ENCODE data around the gene SHF. TPM values are rescaled to one million over a fixed set of nuclear protein-coding genes. Genes with fewer than 3 reads are reported as not detected.

SHF gene
- total RNA-seq, 2 donors from 2014 or later: 4.7 to 12.0 TPM

DNA sequence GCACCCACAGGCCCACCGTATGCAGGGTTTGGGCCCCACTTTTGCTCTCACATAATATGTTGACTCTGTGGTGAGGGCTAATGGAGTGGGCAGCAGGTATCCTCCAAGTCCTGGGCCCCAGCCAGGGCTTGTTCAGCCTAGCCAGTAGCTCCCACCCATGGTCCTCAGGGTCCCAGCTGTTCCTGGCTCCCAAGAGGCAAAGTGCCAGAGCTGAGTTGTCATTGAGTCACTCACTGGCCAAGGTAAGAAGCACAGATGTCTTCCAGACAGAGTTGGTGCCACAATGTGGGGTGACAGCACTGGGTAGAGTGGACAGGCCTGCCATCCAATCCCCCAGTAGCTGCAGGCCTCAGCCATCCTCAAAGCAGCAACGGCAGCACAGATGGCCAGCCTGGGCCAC, 4.3 kb downstream of the SHF start:
- DNase-seq (ENCODE audit: low spot score): no peak
- H3K27ac ChIP-seq: no peak overlapping the region
- no peaks in the 10 kb centered on the region for H3K9me3 ChIP-seq
- no peaks in the 10 kb centered on the region for H3K36me3 ChIP-seq
- no peaks in the 10 kb centered on the region for H3K27me3 ChIP-seq
- peaks cover 0 to 23% of the 10 kb centered on the region in 2 donors for H3K4me1 ChIP-seq
- no peak overlapping the region for H3K4me3 ChIP-seq
- TF ChIP-seq, protein P1, sequence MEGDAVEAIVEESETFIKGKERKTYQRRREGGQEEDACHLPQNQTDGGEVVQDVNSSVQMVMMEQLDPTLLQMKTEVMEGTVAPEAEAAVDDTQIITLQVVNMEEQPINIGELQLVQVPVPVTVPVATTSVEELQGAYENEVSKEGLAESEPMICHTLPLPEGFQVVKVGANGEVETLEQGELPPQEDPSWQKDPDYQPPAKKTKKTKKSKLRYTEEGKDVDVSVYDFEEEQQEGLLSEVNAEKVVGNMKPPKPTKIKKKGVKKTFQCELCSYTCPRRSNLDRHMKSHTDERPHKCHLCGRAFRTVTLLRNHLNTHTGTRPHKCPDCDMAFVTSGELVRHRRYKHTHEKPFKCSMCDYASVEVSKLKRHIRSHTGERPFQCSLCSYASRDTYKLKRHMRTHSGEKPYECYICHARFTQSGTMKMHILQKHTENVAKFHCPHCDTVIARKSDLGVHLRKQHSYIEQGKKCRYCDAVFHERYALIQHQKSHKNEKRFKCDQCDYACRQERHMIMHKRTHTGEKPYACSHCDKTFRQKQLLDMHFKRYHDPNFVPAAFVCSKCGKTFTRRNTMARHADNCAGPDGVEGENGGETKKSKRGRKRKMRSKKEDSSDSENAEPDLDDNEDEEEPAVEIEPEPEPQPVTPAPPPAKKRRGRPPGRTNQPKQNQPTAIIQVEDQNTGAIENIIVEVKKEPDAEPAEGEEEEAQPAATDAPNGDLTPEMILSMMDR (IDR thresholded peaks at IDR 0.05): no peak

DNA sequence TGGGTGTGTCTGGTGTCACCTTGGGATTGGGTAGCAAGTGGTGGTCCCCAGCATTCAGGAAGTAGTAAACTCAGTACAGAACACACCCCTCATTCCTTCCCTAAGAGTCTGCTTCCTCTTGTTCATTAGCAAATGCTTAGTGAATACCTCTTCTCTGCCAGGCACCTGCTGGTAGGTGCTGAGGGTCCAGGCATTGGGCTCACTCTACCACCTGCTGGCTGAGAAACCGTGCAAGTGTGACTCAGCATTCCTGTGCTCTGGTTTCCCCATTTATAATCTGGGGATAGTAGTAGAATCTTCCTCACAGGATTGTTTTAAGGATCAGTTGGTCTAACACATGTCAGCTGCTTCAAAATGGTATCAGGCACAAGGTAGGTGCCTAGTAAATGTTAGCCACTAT, 4.8 kb downstream of the SHF start:
- Histone ChIP-seq H3K4me1 (peaks cover 0 to 18% of the 10 kb centered on the region in 2 donors), H3K27me3 (no peaks in the 10 kb centered on the region), H3K4me3 (no peak overlapping the region), H3K36me3 (no peaks in the 10 kb centered on the region), H3K27ac (no peak overlapping the region), H3K9me3 (no peaks in the 10 kb centered on the region)
- DNase-seq (ENCODE audit: low spot score): no peak
- TF ChIP-seq, protein P1 (IDR thresholded peaks at IDR 0.05): no peak

DNA sequence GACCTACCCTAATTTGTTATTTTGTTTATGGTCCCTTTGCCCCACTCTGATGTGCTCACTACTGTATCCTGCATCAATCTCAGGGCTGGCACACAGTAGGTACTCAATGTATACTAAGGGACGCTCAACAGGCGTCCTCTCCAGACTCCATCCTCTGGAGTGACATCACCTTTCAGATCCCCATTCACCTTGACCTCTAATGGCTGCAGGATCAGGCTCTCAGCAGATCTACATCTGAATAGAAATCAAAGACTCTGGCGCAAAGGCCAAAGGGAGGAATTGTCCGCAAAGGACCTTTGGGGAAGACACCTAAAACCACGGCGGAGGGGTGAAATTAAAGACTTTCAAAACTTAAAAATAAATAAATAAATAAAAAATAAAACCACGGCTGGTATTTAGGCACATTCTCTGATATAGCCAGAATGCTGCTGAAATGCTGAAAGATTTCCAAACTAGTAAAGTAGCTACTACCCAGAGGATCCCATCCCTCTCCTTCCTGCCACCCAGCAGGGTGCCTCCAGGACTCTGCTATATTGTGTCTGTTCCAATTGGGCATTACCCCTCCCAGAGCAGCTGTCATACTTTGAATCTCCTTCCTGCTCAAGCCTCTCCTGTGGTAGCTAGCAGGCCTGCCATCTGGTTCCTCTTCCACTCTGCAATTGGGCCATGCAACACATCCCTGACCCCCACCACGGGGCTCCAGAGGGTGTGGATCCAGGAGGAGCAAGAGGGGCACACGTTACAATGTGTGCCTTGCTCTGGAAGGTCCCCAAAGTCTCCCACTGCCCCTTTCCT, 6.1 kb downstream of the SHF start:
- Histone ChIP-seq H3K36me3 (no peaks in the 10 kb centered on the region), H3K4me3 (no peak overlapping the region), H3K9me3 (no peaks in the 10 kb centered on the region), H3K27ac (no peak overlapping the region), H3K4me1 (peaks cover 0 to 11% of the 10 kb centered on the region in 2 donors), H3K27me3 (no peaks in the 10 kb centered on the region)
- no peak for DNase-seq (ENCODE audit: low spot score)
- TF ChIP-seq, protein P1 (IDR thresholded peaks at IDR 0.05): no peak

DNA sequence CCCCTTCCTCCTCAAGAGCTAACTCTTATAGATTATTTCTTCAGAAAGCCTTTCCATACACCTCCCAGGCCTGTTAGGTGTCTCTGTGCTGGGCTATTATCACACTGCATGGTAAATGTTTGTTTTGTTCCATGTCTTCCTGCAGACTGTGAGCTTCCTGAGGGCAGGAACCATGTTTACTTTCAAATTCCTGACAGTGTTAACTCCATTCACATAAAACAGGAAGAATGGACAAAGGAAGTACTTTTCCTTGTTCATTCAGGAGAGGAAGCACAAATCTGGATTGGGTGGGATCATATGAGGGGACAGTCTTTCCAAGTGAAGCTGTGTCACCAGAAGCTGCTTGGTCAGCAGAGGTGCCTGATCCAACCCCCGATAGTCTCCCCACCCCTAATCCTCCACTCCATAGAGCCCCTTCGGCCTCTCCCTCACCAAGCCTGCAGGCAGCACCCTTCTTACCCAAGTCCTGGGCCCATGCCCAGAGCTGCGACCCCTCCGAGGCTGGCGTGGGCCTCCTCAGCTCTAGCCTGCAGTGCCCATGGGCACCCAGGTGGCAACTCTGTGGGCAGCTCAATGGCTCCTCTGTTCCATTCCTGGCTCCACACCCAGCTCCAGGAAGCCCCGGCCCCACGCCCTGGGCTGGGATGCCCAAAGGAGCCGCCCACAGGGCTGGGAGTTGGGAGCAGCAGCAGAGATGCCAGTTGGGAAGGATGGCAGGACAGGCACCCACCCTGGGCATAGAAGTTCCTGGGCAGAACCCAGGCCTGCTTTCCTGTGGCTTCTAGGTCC, 6.9 kb downstream of the SHF start:
- H3K4me1 ChIP-seq: peaks cover 0 to 3% of the 10 kb centered on the region in 2 donors
- H3K9me3 ChIP-seq: no peaks in the 10 kb centered on the region
- H3K27ac ChIP-seq: no peak overlapping the region
- no peak overlapping the region for H3K4me3 ChIP-seq
- no peak for DNase-seq (ENCODE audit: low spot score)
- H3K27me3 ChIP-seq: no peaks in the 10 kb centered on the region
- TF ChIP-seq, protein P1 (IDR thresholded peaks at IDR 0.05): no peak
- no peaks in the 10 kb centered on the region for H3K36me3 ChIP-seq

DNA sequence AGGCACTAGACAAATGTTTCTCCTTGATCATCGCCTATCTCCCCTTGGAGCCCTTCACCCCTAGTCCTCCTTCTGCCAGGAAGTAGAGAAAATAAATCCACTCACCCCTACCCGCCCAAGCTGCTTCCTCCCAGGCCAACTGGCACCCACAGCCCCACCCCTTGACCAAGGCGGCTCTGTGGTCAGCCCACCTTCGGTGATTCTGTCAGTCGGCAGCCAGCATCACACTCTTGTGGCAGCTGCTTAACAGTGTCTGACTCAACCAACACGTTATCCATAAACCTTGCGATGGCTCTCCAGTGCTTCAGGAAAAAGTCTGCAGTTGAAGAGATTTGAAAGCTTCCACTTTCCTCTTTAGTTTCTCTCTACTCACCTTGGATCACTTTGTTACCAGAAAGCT, 7.6 kb downstream of the SHF start:
- H3K4me3 ChIP-seq: no peak overlapping the region
- no peaks in the 10 kb centered on the region for H3K4me1 ChIP-seq
- TF ChIP-seq, protein P1 (IDR thresholded peaks at IDR 0.05): no peak
- DNase-seq (ENCODE audit: low spot score): no peak
- no peaks in the 10 kb centered on the region for H3K36me3 ChIP-seq
- no peaks in the 10 kb centered on the region for H3K9me3 ChIP-seq
- H3K27me3 ChIP-seq: no peaks in the 10 kb centered on the region
- no peak overlapping the region for H3K27ac ChIP-seq
